ENCODE results near the gene DLX4.

DLX4 gene

DNA sequence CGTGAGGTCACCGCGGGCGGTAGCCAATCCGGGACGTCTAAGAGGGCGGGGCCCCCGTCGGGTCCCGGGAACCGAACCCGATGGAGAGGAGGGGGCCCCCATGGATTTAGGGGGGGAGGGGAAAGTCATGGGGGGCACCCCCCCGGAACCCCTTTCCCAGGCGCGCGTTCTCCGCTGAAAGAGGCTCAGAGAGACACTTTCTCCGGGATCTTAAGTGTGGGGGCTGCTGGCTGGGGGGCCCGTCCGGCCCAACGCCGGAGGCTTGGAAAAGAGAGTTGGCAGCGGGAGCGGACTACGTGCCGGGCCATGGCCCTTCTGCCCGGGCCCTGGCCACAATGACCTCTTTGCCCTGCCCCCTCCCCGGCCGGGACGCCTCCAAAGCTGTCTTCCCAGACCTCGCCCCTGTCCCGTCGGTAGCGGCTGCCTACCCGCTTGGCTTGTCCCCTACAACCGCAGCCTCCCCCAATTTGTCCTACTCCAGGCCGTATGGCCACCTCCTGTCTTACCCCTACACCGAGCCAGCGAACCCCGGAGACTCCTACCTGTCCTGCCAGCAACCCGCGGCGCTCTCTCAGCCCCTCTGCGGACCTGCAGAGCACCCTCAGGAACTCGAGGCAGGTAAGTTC is at the start of gene DLX4:
Gene DLX4, plus strand, starts transcription at position 57 of the 626 bp plus-strand sequence. Its CDS starts 279 bp downstream, at position 336.
- FAIRE-seq: no peak

DNA sequence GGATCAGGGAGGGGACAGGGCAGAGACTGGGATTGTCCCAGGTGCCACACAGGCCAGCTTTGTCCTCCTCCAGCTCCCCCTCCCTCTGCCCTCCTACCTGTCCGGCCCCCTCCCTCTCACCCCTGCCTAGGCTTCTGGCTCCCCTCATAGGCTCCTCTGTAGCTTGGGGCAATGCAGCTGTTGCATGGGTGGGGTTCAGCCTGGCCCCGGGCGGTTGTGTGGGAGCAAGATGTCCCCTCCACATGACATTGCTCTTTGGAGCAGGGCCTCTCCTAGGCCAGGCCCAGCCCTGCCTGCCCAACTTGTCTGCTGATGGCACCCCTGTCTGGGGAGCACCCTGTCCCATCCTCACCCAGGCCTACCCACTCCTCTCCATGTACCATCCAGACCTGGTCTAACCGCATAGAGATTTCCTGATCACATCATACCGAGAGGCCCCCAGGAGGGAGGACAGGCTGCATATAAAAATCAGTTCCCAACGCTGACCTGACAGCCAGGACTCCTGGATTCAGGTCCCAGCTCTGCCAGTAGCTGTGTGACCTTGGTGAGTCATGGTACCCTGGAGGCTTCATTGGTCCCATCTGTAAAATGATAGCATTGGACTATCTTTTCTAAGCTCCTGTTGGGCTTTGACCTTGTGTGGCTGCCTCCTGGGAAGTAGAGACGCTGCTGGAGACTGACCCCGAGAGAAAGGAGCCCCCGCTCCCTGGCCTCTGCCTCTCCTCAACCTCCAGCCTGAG is 48.8 kb upstream of the DLX4 start:
- no peak for FAIRE-seq

GRCh38 chr17:49922095-49922494 is 46.9 kb upstream of the DLX4 start:
- FAIRE-seq: no peak

DNA sequence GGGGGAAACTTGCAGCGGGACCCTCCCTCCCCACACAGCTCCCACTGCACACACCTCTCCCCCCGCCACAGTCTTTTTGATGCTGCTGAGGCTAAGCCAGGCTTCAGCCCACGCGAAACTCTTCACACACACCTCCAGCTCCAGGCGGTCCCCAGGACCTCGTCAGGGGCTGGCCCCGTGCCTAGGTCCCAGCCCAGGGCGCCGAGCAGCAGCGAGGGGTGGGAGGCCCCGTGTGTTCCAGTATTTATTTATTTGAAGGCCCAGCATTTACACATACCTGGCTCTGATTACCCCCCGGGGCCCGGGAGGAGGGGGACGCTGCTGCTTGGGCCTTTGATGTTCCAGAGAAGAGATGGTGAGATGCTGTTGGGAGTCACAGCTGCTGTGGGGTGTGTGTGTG is 44.9 kb upstream of the DLX4 start:
- FAIRE-seq: no peak

GRCh38 chr17:49924589-49924988 is 44.4 kb upstream of the DLX4 start:
- no peak for FAIRE-seq

GRCh38 chr17:49925921-49926320 is 43.1 kb upstream of the DLX4 start:
- no peak for FAIRE-seq

DNA sequence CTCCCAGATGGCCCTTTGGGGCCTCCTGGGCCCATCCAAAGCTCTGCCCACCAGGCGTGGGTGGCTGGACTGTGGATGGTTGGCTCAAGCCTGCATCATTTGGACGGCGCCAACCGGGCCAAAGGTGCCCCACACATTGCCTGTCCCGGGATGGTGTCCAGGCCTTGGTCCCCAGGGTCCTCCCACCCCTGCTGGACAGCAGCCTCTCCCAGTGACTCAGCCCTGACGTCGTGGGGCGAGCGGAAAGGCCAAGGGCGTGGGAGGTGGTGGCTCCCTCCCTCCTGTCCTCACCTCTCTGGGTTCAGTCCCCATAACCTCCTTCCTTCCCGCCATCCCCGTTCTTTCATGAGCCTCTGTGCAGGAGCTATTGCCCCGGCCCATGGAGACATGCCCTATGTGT is 42.1 kb upstream of the DLX4 start:
- no peak for FAIRE-seq

GRCh38 chr17:49928126-49928800 is 40.7 kb upstream of the DLX4 start:
- no peak for FAIRE-seq

- FAIRE-seq: no peak
Measured at GRCh38 chr17:49928837-49929475, 40.0 kb upstream of the DLX4 start.

- no peak for FAIRE-seq
Measured at GRCh38 chr17:49930880-49931279, 38.1 kb upstream of the DLX4 start.

DNA sequence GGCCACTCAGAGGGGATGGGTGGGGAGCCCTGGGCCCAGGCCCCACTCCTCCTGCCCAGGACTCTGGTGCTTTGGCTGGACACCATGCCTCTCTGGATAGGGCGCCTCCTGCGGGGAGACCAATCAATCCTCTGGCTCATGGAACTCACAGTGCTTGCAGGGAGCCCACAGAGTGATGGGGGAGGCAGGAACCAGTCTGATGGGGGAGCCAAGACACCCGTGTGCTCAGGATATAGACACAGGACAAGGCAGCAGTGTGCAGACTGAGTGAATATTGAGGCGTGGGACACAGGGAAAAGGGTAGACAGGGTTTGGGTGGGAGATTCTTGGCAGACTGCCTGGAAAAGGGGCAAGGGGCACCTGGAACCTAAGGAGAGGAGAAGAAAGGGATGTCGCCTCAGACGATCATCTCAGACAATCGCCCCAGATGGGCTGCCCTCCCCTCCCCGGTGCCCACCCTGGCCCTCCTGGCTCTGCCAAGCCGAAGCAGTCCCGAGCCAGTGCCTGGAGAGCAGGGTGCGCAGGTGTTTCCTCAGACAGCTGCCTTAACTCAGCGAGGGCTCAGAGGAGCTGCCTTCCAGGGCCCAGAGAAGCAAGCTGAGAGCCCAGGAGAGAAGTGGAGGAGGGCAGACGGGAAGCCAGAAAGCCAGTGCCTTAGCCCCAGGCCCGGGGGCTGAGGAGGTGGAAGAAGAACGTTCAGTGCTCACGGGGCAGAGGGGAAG is 37.4 kb upstream of the DLX4 start:
- FAIRE-seq: no peak

- FAIRE-seq: no peak
Measured at GRCh38 chr17:49932138-49932723, 36.8 kb upstream of the DLX4 start.

GRCh38 chr17:49932901-49933300 is 36.1 kb upstream of the DLX4 start:
- no peak for FAIRE-seq

DNA sequence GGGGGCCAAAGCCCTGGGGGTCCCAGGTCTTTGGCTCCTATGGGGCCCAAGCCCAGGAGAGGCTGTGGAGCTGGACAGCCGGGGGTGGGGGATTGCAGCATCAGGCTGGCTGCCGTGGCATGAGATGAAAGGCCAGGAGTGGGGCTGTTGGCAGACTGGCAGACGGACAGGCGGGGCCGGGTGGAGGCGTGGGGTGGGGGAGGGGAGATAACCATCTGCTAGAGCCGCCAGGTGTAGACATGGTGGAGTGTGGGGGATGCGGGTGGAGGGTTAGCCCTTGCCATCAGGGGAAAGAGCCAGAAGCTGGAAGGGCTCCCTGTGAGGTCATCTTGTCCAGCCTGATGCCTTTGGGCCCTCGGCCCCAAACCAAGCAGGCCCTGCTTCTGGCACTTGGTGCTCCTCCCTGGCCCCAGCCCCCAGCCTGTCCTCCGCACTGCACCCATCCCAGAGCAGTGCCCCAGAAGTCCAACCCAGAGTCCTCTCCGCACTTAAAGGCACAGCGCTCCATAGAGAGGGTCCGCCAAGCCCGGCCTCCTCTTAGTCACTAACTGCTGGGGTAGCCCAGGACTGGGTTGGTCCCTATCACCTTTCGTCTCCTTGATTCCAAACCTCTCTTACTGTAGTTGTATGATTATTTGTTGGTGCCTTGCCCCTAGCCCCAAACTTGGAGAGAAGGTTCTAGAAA is 33.3 kb upstream of the DLX4 start:
- no peak for FAIRE-seq

- FAIRE-seq: no peak
Measured at GRCh38 chr17:49936386-49936785, 32.6 kb upstream of the DLX4 start.

DNA sequence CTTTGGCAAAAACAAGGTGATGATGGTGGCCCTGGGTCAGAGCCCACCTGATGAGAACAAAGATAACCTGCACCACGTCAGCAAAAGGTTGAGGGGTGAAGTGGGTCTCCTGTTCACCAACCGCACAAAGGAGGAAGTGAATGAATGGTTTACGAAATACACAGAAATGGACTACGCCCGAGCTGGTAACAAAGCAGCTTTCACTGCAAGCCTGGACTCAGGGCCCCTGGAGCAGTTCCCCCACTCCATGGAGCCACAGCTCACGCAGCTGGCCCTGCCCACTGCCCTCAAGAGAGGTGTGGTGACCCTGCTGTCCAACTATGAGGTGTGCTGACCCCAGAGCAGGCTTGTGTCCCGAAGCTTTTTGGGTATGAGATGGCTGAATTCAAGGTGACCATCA is 29.7 kb upstream of the DLX4 start:
- no peak for FAIRE-seq

- FAIRE-seq: no peak
Measured at GRCh38 chr17:49941427-49941826, 27.6 kb upstream of the DLX4 start.

- FAIRE-seq: no peak
Measured at GRCh38 chr17:49942947-49943346, 26.0 kb upstream of the DLX4 start.

DNA sequence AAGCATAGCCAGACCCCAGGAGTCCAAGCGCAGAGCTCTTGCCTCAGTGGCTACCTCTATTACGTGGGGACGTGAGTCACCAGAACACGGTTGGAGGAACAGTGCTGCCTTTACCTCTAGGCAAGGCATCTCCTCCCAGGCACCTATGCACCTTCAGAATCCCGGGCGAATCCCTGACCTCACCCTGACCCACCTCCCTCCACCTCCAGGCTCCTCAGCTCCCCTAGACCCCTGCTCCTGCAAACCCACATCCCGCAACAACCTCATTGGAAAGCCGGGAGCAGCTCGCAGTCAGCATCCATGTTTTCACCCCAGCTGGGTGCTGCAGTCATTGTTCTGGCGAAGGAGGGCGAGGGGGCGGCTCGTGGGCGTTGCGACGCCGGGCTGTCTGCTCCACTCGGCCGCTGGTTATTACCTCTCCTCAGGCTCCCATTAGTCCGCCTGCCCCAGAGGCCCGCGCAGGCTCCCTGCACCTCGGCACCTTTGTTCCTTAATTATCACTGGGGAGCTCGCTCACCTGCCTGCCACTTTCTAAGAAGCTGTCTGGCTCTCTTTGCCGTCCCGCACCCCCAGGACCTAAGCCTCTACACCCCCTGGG is 24.6 kb upstream of the DLX4 start:
- FAIRE-seq: no peak

- no peak for FAIRE-seq
Measured at GRCh38 chr17:49946208-49946607, 22.8 kb upstream of the DLX4 start.

- FAIRE-seq: no peak
Measured at GRCh38 chr17:49946964-49947584, 21.9 kb upstream of the DLX4 start.

Data from A204.1 (cell line).